Panc1 (cell line): Measurements from ENCODE around the gene FAM98A. TPM values are rescaled to one million over a fixed set of nuclear protein-coding genes. Genes with fewer than 3 reads are reported as not detected.

Experiments
- ATAC-seq: fragments of 200-7000 bp; cut with Tn5 transposase; 2 replicates; pipeline ENCODE4 v1.9.1; 2020; ENCODE audit warnings: mild to moderate bottlenecking, moderate library complexity
- BruUV-seq: library from RNA; stranded (reverse); fragments of 400-500 nt; replicated peaks from 2 replicates; lab custom pipeline; 2021; lab: Mats Ljungman, UMichigan
- CTCF ChIA-PET: fragments of 300-600 bp; sonication (Branson Sonifier 250); formaldehyde crosslinking; loops from one replicate; lab custom pipeline; 2022; ENCODE audit warnings: antibody characterized with exemption; lab: Charles Lee
- POLR2A ChIA-PET: fragments of 300-600 bp; sonication (Branson Sonifier 250); formaldehyde crosslinking; loops from one replicate; lab custom pipeline; 2022; ENCODE audit warnings: antibody characterized with exemption; lab: Charles Lee
- DNase-seq: peaks from one replicate; pipeline ENCODE4 v3.0.0-alpha.2; 2010; ENCODE audit warnings: low read depth, low spot score
- H3K27ac ChIP-seq: 2 replicates; pipeline ENCODE4 v1.5.1; 2011; ENCODE audit warnings: mild to moderate bottlenecking, low read length, inconsistent platforms
- H3K27me3 ChIP-seq: fragments of 200-500 bp; sonication (Bioruptor generic); 2 replicates; pipeline ENCODE4 v1.6.0; 2014; ENCODE audit warnings: low read length, inconsistent platforms; ENCODE audit not compliant: control insufficient read depth, insufficient read depth
- H3K36me3 ChIP-seq: fragments of 200-500 bp; sonication (Bioruptor generic); 2 replicates; pipeline ENCODE4 v1.5.1; 2014; ENCODE audit warnings: inconsistent platforms, mild to moderate bottlenecking, low read length, moderate library complexity; ENCODE audit not compliant: control insufficient read depth, insufficient read depth
- H3K4me1 ChIP-seq: 2 replicates; pipeline ENCODE4 v1.5.1; 2011; ENCODE audit warnings: inconsistent platforms, mild to moderate bottlenecking, low read length, moderate library complexity; ENCODE audit not compliant: control insufficient read depth, insufficient read depth
- H3K4me3 ChIP-seq, 2 experiments: 2 replicates each; pipeline ENCODE4 v1.5.1; 2011 to 2012; ENCODE audit warnings: low read depth in 2 of 2, low read length in 2 of 2, mild to moderate bottlenecking in 2 of 2, inconsistent platforms in 1 of 2, moderate library complexity in 1 of 2
- H3K9me3 ChIP-seq: fragments of 200-500 bp; sonication (Bioruptor generic); 2 replicates; pipeline ENCODE4 v1.5.1; 2014; ENCODE audit warnings: low read depth, mild to moderate bottlenecking, inconsistent platforms, low read length, moderate library complexity; ENCODE audit not compliant: control insufficient read depth, insufficient read depth
- POLR2AphosphoS5 ChIP-seq: IDR thresholded peaks from 2 replicates; pipeline ENCODE4 v1.6.1; 2012; ENCODE audit warnings: mild to moderate bottlenecking, low read depth, low read length, moderate library complexity
- SIN3A ChIP-seq: IDR thresholded peaks from 2 replicates; pipeline ENCODE4 v1.6.1; 2012; ENCODE audit warnings: low read depth, mild to moderate bottlenecking, low read length, moderate library complexity, borderline replicate concordance; ENCODE audit not compliant: insufficient read depth
- TCF7L2 ChIP-seq: IDR thresholded peaks from 2 replicates; pipeline ENCODE4 v1.6.1; 2011; ENCODE audit warnings: mild to moderate bottlenecking, low read depth, low read length, inconsistent platforms
- in situ Hi-C: cut with HindIII; loops from 2 replicates; pipeline ENCODE4 v1.10.0; 2016; ENCODE audit warnings: low sequenced_read_pairs, low pct_unique_long_range_greater_than_20kb
- intact Hi-C: fragments of 100-400 bp; cut with micrococcal nuclease; formaldehyde crosslinking; loops from one replicate; pipeline ENCODE4 v1.10.0; 2022; ENCODE audit not compliant: unreplicated experiment
- total RNA-seq: library from RNA; stranded (reverse); gene quantifications from one replicate; pipeline ENCODE4 v1.2.1, GENCODE V29; 2021; ENCODE audit not compliant: unreplicated experiment
- TF ChIP-seq, protein P1 (sequence below), 2 experiments: IDR thresholded peaks; 2 replicates each; pipeline ENCODE4 v1.6.1; 2011 to 2012; ENCODE audit warnings: low read depth in 2 of 2, control low read depth in 1 of 2, low read length in 1 of 2, mild to moderate bottlenecking in 1 of 2, moderate library complexity in 1 of 2; ENCODE audit not compliant: insufficient read depth in 1 of 2
- TF ChIP-seq, protein P2 (sequence below): fragments of 450-650 bp; IDR thresholded peaks from 2 replicates; pipeline ENCODE4 v1.5.1; 2017; ENCODE audit warnings: mild to moderate bottlenecking

The FAM98A gene
- total RNA-seq, 1 experiment from 2014 or later, result 39.2 TPM

DNA sequence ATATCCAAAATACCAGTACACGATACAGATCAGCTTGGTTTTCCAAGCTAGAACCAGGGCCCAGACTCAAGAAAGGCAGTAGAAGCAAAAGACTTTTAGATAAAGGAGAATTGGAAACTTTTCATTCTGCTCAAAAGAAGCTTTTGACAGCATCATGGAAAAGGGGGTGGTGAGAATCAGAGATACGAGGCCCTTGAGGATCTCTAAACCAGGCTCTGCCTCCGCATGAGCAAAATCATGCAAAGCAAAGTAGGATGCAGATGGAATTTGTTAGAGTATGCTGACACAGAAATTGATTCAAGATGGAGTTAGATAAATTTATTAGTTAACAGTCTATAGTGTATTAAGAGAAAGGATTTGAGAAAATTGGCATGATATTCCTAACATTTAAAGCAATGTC is 39.8 kb downstream of the FAM98A start:
- TF ChIP-seq, protein P1, sequence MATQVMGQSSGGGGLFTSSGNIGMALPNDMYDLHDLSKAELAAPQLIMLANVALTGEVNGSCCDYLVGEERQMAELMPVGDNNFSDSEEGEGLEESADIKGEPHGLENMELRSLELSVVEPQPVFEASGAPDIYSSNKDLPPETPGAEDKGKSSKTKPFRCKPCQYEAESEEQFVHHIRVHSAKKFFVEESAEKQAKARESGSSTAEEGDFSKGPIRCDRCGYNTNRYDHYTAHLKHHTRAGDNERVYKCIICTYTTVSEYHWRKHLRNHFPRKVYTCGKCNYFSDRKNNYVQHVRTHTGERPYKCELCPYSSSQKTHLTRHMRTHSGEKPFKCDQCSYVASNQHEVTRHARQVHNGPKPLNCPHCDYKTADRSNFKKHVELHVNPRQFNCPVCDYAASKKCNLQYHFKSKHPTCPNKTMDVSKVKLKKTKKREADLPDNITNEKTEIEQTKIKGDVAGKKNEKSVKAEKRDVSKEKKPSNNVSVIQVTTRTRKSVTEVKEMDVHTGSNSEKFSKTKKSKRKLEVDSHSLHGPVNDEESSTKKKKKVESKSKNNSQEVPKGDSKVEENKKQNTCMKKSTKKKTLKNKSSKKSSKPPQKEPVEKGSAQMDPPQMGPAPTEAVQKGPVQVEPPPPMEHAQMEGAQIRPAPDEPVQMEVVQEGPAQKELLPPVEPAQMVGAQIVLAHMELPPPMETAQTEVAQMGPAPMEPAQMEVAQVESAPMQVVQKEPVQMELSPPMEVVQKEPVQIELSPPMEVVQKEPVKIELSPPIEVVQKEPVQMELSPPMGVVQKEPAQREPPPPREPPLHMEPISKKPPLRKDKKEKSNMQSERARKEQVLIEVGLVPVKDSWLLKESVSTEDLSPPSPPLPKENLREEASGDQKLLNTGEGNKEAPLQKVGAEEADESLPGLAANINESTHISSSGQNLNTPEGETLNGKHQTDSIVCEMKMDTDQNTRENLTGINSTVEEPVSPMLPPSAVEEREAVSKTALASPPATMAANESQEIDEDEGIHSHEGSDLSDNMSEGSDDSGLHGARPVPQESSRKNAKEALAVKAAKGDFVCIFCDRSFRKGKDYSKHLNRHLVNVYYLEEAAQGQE (IDR thresholded peaks at IDR 0.05; ENCODE audit: insufficient read depth in 1 of 2, low read depth in 2 of 2, low read length in 1 of 2), result no peak
- TF ChIP-seq, protein P2, sequence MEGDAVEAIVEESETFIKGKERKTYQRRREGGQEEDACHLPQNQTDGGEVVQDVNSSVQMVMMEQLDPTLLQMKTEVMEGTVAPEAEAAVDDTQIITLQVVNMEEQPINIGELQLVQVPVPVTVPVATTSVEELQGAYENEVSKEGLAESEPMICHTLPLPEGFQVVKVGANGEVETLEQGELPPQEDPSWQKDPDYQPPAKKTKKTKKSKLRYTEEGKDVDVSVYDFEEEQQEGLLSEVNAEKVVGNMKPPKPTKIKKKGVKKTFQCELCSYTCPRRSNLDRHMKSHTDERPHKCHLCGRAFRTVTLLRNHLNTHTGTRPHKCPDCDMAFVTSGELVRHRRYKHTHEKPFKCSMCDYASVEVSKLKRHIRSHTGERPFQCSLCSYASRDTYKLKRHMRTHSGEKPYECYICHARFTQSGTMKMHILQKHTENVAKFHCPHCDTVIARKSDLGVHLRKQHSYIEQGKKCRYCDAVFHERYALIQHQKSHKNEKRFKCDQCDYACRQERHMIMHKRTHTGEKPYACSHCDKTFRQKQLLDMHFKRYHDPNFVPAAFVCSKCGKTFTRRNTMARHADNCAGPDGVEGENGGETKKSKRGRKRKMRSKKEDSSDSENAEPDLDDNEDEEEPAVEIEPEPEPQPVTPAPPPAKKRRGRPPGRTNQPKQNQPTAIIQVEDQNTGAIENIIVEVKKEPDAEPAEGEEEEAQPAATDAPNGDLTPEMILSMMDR, result no peak
- TF ChIP-seq POLR2AphosphoS5 (no peak), TCF7L2 (no peak), SIN3A (no peak)
- in situ Hi-C loops (no loop called here), intact Hi-C loops (no loop called here)
- Histone ChIP-seq H3K27ac (no peak overlapping the region), H3K4me1 (no peaks in the 10 kb centered on the region), H3K36me3 (no peaks in the 10 kb centered on the region), H3K9me3 (no peaks in the 10 kb centered on the region), H3K27me3 (no peaks in the 10 kb centered on the region), H3K4me3 (no peak overlapping the region)
- CTCF ChIA-PET, result no interaction called here
- no TSS peak for BruUV-seq
- DNase-seq (no peak), ATAC-seq (no peak)
- POLR2A ChIA-PET, result no interaction called here

DNA sequence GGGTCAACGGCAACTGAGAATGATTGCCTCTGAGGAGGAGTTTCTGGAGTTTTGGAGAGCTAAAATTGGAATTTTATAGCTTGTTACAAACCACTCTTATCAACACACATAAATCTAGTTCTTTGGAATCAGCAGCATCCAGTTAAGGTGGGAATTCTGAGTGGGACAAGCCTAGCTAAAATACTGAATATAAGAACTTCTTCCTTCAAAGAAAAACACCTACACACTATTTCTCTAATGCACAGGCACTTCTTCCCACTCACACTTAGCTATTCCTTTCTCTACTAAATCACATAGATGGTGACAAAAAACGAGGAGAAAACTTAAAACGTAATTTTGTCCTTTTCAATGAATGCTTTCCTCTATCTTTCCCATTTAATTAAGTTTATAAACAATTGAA is 43.4 kb downstream of the FAM98A start:
- in situ Hi-C loops, result no loop called here
- BruUV-seq, result no TSS peak
- ATAC-seq (no peak), DNase-seq (no peak)
- Histone ChIP-seq H3K4me3 (no peak overlapping the region), H3K27me3 (no peaks in the 10 kb centered on the region), H3K9me3 (no peaks in the 10 kb centered on the region), H3K4me1 (no peaks in the 10 kb centered on the region), H3K27ac (no peak overlapping the region), H3K36me3 (no peaks in the 10 kb centered on the region)
- TF ChIP-seq TCF7L2 (no peak), POLR2AphosphoS5 (no peak), SIN3A (no peak)
- TF ChIP-seq, protein P2, result no peak
- TF ChIP-seq, protein P1 (IDR thresholded peaks at IDR 0.05; ENCODE audit: insufficient read depth in 1 of 2, low read depth in 2 of 2, low read length in 1 of 2), result no peak
- intact Hi-C loops, result no loop called here
- CTCF ChIA-PET, result no interaction called here
- POLR2A ChIA-PET, result no interaction called here
